GM12878 (cell line): ENCODE results near the gene RAD51. TPM values are rescaled to one million over a fixed set of nuclear protein-coding genes. Genes with fewer than 3 reads are reported as not detected.

Experiments
- ATAC-seq: fragments of 200-7000 bp; cut with Tn5 transposase; 3 replicates; pipeline ENCODE4 v1.9.1; 2020; ENCODE audit warnings: mild to moderate bottlenecking, moderate library complexity
- BruUV-seq: library from RNA; stranded (reverse); fragments of 400-500 nt; replicated peaks from 2 replicates; lab custom pipeline; 2021; lab: Mats Ljungman, UMichigan
- CTCF ChIA-PET: fragments of 300-600 bp; sonication (Branson Sonifier 250); formaldehyde crosslinking; extraction: SDS; loops from one replicate; lab custom pipeline; 2021; ENCODE audit warnings: inconsistent platforms; lab: Yijun Ruan, JAX
- POLR2A ChIA-PET: fragments of 350-600 bp; formaldehyde crosslinking; extraction: SDS; loops from one replicate; lab custom pipeline; 2021; ENCODE audit warnings: inconsistent platforms; lab: Charles Lee
- RAD21 ChIA-PET: fragments of 300-600 bp; sonication (Branson Sonifier 250); formaldehyde crosslinking; loops from one replicate; lab custom pipeline; 2023; ENCODE audit warnings: antibody characterized with exemption; ENCODE audit not compliant: unreplicated experiment; lab: Charles Lee
- SMC1A ChIA-PET: fragments of 300-600 bp; sonication (Branson Sonifier 250); formaldehyde crosslinking; loops from one replicate; lab custom pipeline; 2023; ENCODE audit not compliant: unreplicated experiment, uncharacterized antibody; lab: Charles Lee
- DNase-seq: peaks from one replicate; pipeline ENCODE4 v3.0.0-alpha.2; 2011; ENCODE audit warnings: low read depth, low spot score
- FAIRE-seq: peaks from 3 replicates; lab custom pipeline; 2011; peaks lifted over from hg19 to GRCh38; lab: Jason Lieb, UNC
- H2AFZ ChIP-seq: 2 replicates; pipeline ENCODE4 v1.6.0; 2011; ENCODE audit warnings: low read depth, low read length, control low read depth; ENCODE audit not compliant: control insufficient read depth
- H3K27ac ChIP-seq: 2 replicates; pipeline ENCODE4 v1.5.1; 2011; ENCODE audit warnings: control low read depth; ENCODE audit not compliant: control insufficient read depth, insufficient read depth
- H3K27me3 ChIP-seq, 2 experiments: replicated peaks in 1 of 2; 2 replicates each; pipeline versions ENCODE4 v1.6.0 to v1.6.1; 2011; ENCODE audit warnings: low read length in 1 of 2; ENCODE audit not compliant: control insufficient read depth in 2 of 2, insufficient read depth in 2 of 2
- H3K36me3 ChIP-seq, 2 experiments: 2 replicates each; pipeline ENCODE4 v1.5.1; 2011; ENCODE audit warnings: low read length in 1 of 2; ENCODE audit not compliant: control insufficient read depth in 2 of 2, insufficient read depth in 2 of 2
- H3K4me1 ChIP-seq: 2 replicates; pipeline ENCODE4 v1.6.1; 2011; ENCODE audit warnings: mild to moderate bottlenecking, low read length, moderate library complexity, mixed read lengths; ENCODE audit not compliant: control insufficient read depth, insufficient read depth
- H3K4me2 ChIP-seq: 2 replicates; pipeline ENCODE4 v1.6.0; 2011; ENCODE audit warnings: control low read depth; ENCODE audit not compliant: control insufficient read depth, insufficient read depth
- H3K4me3 ChIP-seq: fragments of 200-600 bp; sonication (generic); 2 replicates; pipeline ENCODE4 v1.5.1; 2016
- H3K79me2 ChIP-seq: 2 replicates; pipeline ENCODE4 v1.6.0; 2011; ENCODE audit warnings: low read length; ENCODE audit not compliant: control insufficient read depth, insufficient read depth
- H3K9ac ChIP-seq: 2 replicates; pipeline ENCODE4 v1.8.0; 2011; ENCODE audit warnings: low read length, control low read depth, mixed read lengths; ENCODE audit not compliant: control insufficient read depth, insufficient read depth
- H3K9me3 ChIP-seq: replicated peaks from 3 replicates; pipeline ENCODE4 v1.5.1; 2011; ENCODE audit warnings: mild to moderate bottlenecking, low read length; ENCODE audit not compliant: control insufficient read depth, insufficient read depth
- H4K20me1 ChIP-seq: 2 replicates; pipeline ENCODE4 v1.6.0; 2011; ENCODE audit not compliant: control insufficient read depth, insufficient read depth
- BHLHE40 ChIP-seq, 2 experiments: fragments of 450-650 bp in 1 of 2; IDR thresholded peaks; 2 replicates each; pipeline ENCODE4 v1.6.1; 2011 to 2017; ENCODE audit warnings: low read depth in 2 of 2, borderline replicate concordance in 1 of 2, improper control_type of control experiment in 1 of 2, low read length in 1 of 2, mild to moderate bottlenecking in 1 of 2
- HDAC2 ChIP-seq: fragments of 200-600 bp; sonication (generic); IDR thresholded peaks from 2 replicates; pipeline ENCODE4 v1.6.1; 2017
- NR2F1 ChIP-seq: fragments of 450-650 bp; conservative IDR thresholded peaks from 2 replicates; pipeline ENCODE4 v1.6.1; 2017; ENCODE audit warnings: mild to moderate bottlenecking
- PBX3 ChIP-seq: IDR thresholded peaks from 2 replicates; pipeline ENCODE4 v1.6.1; 2011; ENCODE audit warnings: mild to moderate bottlenecking, low read depth, low read length, moderate library complexity; ENCODE audit not compliant: insufficient replicate concordance
- SRF ChIP-seq, 2 experiments: IDR thresholded peaks; 2 replicates each; pipeline ENCODE4 v1.6.1; 2011; ENCODE audit warnings: low read depth in 2 of 2, low read length in 2 of 2, mild to moderate bottlenecking in 1 of 2, moderate library complexity in 1 of 2
- TBL1XR1 ChIP-seq: IDR thresholded peaks from 2 replicates; pipeline ENCODE4 v1.6.1; 2012; ENCODE audit warnings: low read depth, low read length, improper control_type of control experiment
- YBX1 ChIP-seq: fragments of 450-650 bp; IDR thresholded peaks from 2 replicates; pipeline ENCODE4 v1.6.1; 2016; ENCODE audit warnings: antibody characterized with exemption
- ZBTB4 ChIP-seq: fragments of 450-650 bp; formaldehyde crosslinking; IDR thresholded peaks from 2 replicates; pipeline ENCODE4 v1.4.0; 2022; ENCODE audit warnings: mild to moderate bottlenecking, moderate library complexity
- ZNF24 ChIP-seq: fragments of 450-650 bp; IDR thresholded peaks from 2 replicates; pipeline ENCODE4 v1.6.1; 2017; ENCODE audit warnings: antibody characterized with exemption, mild to moderate bottlenecking
- WGBS: methylation state at CpG from one replicate; pipeline ENCODE4 v1.1.6; 2016; ENCODE audit warnings: low lambda C conversion rate; ENCODE audit not compliant: insufficient replicate concordance, insufficient coverage; ENCODE audit errors: missing lambda C conversion rate; 5-methylcytosine and 5-hydroxymethylcytosine counted together
- in situ Hi-C: fragments of 300-500 bp; cut with MboI; formaldehyde crosslinking; loops from 9 replicates; pipeline ENCODE4 v1.14.3; 2018; ENCODE audit warnings: mixed read lengths
- intact Hi-C: fragments of 100-400 bp; cut with micrococcal nuclease; formaldehyde crosslinking; loops from one replicate; pipeline ENCODE4 v1.14.2; 2022; ENCODE audit not compliant: unreplicated experiment
- polyA plus RNA-seq, 11 experiments: library from polyadenylated mRNA; depleted of rRNA in 4 of 11; unstranded in 6 of 11; stranded (reverse) in 5 of 11; fragments of >200 nt; fragmentation: Nextera tagmentation in 4 of 11; fragmentation: Illumina TruSeq in 1 of 11; extraction: Ambion mirVana in 4 of 11; extraction: Trizol in 1 of 11; gene quantifications; 1 replicate in 1 of 11; 2 replicates in 10 of 11; pipeline versions ENCODE4 v1.2.1 to v1.2.3, GENCODE V29; 2011 to 2016; ENCODE audit warnings: inconsistent platforms in 2 of 11, missing spikeins in 2 of 11, low read depth in 1 of 11
- total RNA-seq, 4 experiments: library from RNA; depleted of rRNA in 3 of 4; stranded (reverse); fragments of >200 nt in 3 of 4; fragmentation: Illumina TruSeq in 1 of 4; extraction: Trizol in 1 of 4; gene quantifications; 2 replicates each; pipeline versions ENCODE4 v1.2.1 to v1.2.3, GENCODE V29; 2013 to 2021

The RAD51 gene
- total and polyA plus RNA-seq, 10 of the 15 experiments (the other 5 are each of a cell fraction or from before 2014, with no cell fraction given) = 13.1 to 55.0 (median 30.6) TPM

GRCh38 chr15:40743485-40743901 is 48.5 kb downstream of the RAD51 start:
- POLR2A ChIA-PET = interaction anchor here (0.7 to 1.3 kb wide), 3 partner anchors 39 to 65 kb away, joined by 3 to 7 read pairs (median 4); no protein-coding TSS in a partner anchor
- Histone ChIP-seq H2AFZ (no peak overlapping the region), H3K4me2 (no peak overlapping the region), H3K4me1 (peaks cover 9% of the 10 kb centered on the region), H4K20me1 (no peaks in the 10 kb centered on the region), H3K4me3 (no peak overlapping the region), H3K36me3 (peaks cover 16 to 23% of the 10 kb centered on the region in 2 experiments), H3K9me3 (no peaks in the 10 kb centered on the region), H3K27ac (no peak overlapping the region), H3K9ac (no peak overlapping the region), H3K79me2 (no peaks in the 10 kb centered on the region; the same call in 1 of the 2 replicates), H3K27me3 (no peaks in the 10 kb centered on the region)
- SMC1A ChIA-PET = interaction anchor here (0.7 to 2.1 kb wide), 3 partner anchors 10 to 39 kb away, joined by 3 to 8 read pairs (median 3); no protein-coding TSS in a partner anchor
- DNase-seq = no peak
- in situ Hi-C loops = no loop called here
- no peak for ATAC-seq
- WGBS = 94% methylated on average over 2 of the region's 2 CpGs
- TF ChIP-seq BHLHE40 (IDR thresholded peaks at IDR 0.05; ENCODE audit: borderline replicate concordance in 1 of 2, low read depth in 2 of 2, low read length in 1 of 2) = 0 out of 4 replicates have a peak, but pooled peaks of 1 of the 2 experiments have one; percentile 27
- TF ChIP-seq NR2F1 = no peak
- RAD21 ChIA-PET = interaction anchor here (0.9 to 2.1 kb wide), 6 partner anchors 13 to 174 kb away, joined by 3 to 11 read pairs (median 5); partner anchors contain the start of genes RAD51 and RPUSD2
- CTCF ChIA-PET = interaction anchor here (0.6 to 2.2 kb wide), 9 partner anchors 11 to 151 kb away, joined by 3 to 14 read pairs (median 4); partner anchors contain the start of genes GCHFR and VPS18
- FAIRE-seq = no peak
- intact Hi-C loops = no loop called here
- BruUV-seq = no TSS peak

GRCh38 chr15:40743921-40744814 is 49.2 kb downstream of the RAD51 start:
- ChIA-PET RAD21 (interaction anchor here (0.5 to 2.1 kb wide), 10 partner anchors 13 to 756 kb away, joined by 3 to 11 read pairs (median 5); partner anchors contain the start of genes RAD51 and RPUSD2), CTCF (interaction anchor here (0.6 to 3.3 kb wide), 12 partner anchors 10 to 150 kb away, joined by 3 to 18 read pairs (median 4); partner anchors contain the start of genes GCHFR and VPS18), SMC1A (interaction anchor here (0.6 to 2.1 kb wide), 4 partner anchors 9 to 50 kb away, joined by 3 to 8 read pairs (median 3); no protein-coding TSS in a partner anchor), POLR2A (interaction anchor here (0.7 to 1.3 kb wide), 4 partner anchors 9 to 59 kb away, joined by 3 to 7 read pairs (median 4); no protein-coding TSS in a partner anchor)
- Histone ChIP-seq H3K36me3 (peaks cover 14 to 22% of the 10 kb centered on the region in 2 experiments), H3K79me2 (no peaks in the 10 kb centered on the region; the same call in 1 of the 2 replicates), H3K4me3 (no peak overlapping the region), H3K4me2 (no peak overlapping the region), H2AFZ (no peak overlapping the region), H3K9ac (no peak overlapping the region; the same call in 1 of the 2 replicates), H3K4me1 (peaks cover 9% of the 10 kb centered on the region), H4K20me1 (no peaks in the 10 kb centered on the region), H3K27ac (no peak overlapping the region), H3K9me3 (no peaks in the 10 kb centered on the region), H3K27me3 (no peaks in the 10 kb centered on the region)
- no peak for FAIRE-seq
- in situ Hi-C loops (no loop called here), intact Hi-C loops (no loop called here)
- no peak for DNase-seq
- ATAC-seq = peak; percentile 67
- 64% methylated on average over 12 of the region's 12 CpGs for WGBS
- no TSS peak for BruUV-seq
- TF ChIP-seq HDAC2 = no peak
- TF ChIP-seq PBX3 = peak; percentile 41
- TF ChIP-seq ZNF24 = no peak
- peak in 1 of 2 experiments; percentile 36; a peak in 1 of 4 replicates for TF ChIP-seq SRF (IDR thresholded peaks at IDR 0.05; ENCODE audit: low read depth in 2 of 2, low read length in 2 of 2)
- TF ChIP-seq YBX1 = no peak
- TF ChIP-seq ZBTB4 = no peak
- no peak for TF ChIP-seq TBL1XR1
